ENCODE data around the gene MSLN.

The MSLN gene

GRCh38 chr16:723695-724094 lies 36.8 kb upstream of the MSLN start:
- DNase-seq (ENCODE audit: low read depth): no peak

GRCh38 chr16:724188-725040 lies 36.1 kb upstream of the MSLN start:
- DNase-seq (ENCODE audit: low read depth): no peak

DNA sequence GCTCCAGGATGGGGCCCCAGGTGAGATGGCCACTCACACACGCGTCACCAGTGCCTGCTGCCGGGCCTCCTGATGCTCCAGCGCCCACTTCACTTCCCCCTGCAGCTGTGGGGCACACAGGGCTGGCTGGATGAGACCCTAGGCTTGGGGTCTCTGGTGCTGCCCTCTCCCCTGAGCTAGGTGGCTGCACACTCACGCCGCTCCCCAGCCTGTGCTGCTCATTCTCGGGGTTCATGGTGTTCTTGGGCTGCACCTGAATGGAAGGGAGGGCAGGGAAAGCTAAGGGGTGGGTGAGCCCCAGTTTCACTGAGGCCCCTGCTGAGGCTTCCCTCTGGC lies 35.5 kb upstream of the MSLN start:
- DNase-seq (ENCODE audit: low read depth): no peak

DNA sequence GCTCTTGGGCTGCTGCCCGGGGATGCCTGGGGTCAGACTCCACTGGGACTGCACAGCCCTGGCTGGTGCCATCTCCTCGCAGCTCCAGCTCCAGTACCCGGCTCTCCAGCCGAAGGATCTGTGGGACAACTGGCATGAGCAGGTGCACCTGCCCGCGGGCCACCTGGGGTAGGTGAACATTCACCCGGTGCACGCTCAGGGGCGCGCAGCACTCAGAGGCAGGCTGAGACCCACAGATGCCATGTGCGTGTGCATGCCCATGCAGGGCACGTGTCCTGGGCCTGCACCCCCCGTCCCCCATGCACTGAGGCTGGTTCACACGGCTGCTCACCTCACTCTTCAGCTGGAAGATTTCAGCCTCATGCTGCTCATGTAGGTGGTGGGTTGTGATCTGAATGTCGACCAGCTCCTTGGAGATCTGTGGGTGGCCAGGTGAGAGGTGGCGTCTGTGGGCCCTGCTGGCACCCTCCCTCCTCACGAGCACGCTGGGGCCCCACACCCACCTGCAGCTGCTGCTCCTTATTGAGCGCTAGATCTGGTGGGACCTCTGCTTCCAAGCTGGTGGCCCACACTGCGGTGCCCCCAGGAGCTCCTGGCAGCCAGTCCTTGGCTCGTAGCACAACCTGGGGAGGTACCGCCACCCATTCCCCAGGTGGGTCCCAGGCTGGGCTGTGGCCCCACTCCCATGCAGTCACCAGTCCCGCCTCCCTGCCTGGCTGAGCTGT lies 34.9 kb upstream of the MSLN start:
- DNase-seq (ENCODE audit: low read depth): no peak

- no peak for DNase-seq (ENCODE audit: low read depth)
Observed at GRCh38 chr16:726188-726437, 34.4 kb upstream of the MSLN start.

- peak; percentile 46 for DNase-seq (ENCODE audit: low read depth)
Observed at GRCh38 chr16:726438-727290, 33.9 kb upstream of the MSLN start, which contains the start of the genes CCDC78 and HAGHL. CCDC78 (minus strand) TSS chr16:726443; CDS start chr16:726367, 76 bp downstream. HAGHL (plus strand) TSS chr16:727106; CDS start chr16:727510, 404 bp downstream.

GRCh38 chr16:727291-727977 lies 33.1 kb upstream of the MSLN start:
- no peak for DNase-seq (ENCODE audit: low read depth)

GRCh38 chr16:728131-728889 lies 32.2 kb upstream of the MSLN start:
- DNase-seq (ENCODE audit: low read depth): peak; percentile 41

DNA sequence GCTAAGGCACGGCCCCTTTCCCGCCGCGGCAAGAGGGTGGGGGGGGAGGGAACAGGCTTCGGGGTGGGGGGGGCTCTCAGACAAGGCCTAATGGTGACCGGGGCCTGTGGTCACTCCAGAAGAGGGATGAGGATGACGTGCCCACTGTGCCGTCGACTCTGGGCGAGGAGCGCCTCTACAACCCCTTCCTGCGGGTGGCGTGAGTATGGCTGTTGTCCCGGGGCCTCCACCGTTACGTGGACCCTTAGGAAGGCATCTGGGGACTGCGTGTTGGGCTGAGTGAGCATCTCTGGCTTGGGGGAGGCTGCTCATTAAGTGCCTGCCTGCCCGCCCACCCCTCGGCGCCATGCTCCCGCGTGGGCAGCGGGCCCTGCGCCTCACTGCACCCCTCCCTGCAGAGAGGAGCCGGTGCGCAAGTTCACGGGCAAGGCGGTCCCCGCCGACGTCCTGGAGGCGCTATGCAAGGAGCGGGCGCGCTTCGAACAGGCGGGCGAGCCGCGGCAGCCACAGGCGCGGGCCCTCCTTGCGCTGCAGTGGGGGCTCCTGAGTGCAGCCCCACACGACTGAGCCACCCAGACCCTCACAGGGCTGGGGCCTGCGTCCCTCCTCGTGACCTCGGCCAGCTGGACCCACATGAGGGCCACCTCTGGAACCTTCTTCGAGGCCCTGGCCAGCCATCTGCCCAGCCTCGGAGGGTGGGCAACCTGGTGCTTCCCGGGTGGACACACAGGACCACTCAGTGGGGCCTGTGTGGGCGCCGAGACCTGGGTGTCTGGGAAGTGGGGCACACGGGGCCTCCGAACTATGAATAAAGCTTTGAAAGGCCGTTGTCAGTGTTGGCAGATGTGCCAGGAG lies 31.4 kb upstream of the MSLN start:
- DNase-seq (ENCODE audit: low read depth): no peak

DNA sequence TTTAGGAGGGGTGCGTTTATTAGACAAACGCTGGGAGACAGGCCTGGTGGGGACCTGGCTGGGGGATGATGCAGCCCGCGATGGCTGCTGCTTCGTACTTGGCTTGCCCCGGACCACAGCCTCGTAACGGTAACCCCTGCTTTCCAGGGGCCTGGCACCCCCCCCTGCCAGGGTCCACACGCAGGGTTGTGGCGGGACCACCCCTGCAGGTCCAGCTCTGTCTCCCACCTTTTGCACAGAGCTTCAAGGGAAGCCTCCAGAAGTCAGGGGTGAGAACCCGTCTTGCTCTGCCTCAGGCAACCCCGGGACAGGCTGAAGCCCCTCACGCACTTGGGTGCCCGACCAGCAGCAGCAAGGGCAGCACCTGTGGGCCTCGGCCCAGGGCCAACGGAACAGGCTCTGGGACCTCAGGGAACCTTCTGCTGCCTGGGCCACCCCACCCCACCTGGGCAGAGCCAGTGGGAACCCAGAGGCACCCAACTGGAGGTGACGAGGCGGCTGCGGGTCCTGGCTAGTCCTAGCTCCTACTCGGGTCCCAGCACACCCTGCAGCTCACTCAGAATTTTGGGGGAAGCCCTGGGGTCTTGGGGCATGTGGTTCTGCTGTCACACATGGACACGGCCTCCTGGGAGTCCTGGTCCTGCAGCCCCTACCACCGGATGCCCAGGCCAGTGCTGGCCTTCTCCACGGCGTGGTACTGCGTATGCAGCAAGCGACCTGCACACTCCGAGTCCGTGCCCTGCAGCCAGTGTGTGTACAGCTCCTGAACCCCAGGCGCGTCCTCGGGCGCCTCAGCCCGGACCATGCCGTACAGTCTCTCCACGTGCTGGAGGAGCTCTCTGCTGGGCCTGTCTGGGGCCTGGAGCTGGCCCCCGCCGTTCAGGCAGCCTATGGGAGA lies 30.5 kb upstream of the MSLN start:
- DNase-seq (ENCODE audit: low read depth): no peak

DNA sequence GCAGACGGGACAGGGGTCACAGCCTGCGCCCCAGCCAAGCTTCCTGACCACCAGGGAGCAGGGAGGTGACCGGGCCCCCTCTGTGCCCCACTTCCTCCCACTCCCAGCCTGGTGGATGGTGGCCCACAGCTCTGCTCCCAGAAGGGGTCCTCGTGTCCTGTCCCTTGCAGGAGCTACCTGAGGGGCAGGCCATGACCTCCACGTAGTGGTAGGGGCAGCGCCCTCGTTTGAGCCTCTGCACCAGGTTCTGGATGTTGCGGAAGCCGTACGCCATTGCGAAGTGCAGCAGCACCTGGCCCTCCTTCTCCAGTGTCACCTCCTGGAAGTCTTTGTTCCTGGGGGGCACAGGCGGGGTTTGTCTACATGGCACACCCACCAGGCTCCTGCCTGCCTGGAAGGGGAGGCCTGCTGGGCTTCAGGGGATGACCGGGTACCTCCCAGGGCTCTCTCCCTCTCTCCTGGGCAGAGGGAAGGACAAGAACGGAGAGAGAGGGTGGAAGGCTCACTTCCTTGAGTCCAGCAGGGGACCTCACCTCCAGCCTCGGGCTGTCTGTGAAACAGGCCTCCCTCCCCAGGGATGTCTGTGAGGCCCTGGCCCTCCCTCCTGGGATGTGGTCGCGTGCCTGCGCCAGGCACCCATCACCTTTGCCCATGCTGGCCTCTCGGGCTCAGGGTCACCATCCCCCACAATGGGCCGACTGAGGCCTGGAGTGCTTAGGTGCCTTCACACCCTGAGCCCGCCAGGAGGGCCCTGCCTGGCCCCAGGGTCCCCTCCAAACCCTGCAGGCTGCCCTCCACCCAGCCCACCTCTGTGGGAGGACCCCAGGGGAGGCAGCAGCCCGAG lies 29.6 kb upstream of the MSLN start:
- DNase-seq (ENCODE audit: low read depth): no peak

DNA sequence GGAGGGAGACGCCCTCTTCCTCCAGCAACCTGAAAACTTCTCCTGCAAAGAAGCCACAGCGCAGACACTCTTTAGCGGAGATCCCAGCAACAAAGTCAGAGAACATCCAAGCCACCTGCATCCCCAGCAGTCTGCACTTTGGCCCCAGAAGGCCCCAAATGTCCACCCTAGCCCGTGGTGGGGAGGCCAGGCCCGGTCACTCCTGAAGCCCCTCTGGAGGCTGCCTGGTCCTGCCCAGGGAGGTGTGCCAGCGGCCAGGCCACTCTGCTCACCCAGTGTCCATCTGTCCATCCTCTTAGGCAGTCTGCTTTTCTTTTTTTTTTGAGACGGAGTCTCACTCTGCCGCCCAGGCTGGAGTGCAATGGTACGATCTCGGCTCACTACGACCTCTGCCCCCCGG lies 28.2 kb upstream of the MSLN start:
- no peak for DNase-seq (ENCODE audit: low read depth)

DNA sequence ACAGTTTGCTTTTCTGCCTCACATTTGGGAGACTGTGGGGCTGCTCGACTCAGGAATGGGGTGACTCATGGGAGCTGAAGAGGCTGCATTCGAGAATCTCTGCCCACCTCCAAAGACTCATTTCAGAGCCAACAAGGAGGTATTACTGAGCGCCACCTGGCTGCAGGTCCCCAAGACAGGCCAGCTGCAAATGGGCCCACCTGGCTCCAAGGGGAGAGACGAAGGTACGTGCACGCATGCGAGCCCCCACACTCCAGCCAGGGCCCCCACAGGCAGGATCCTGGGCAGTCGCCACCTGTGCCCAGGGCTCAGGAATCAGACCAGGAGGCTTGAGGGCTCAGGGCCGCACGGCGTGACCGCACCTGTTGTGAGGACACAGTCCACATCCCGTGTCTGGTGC lies 27.6 kb upstream of the MSLN start:
- no peak for DNase-seq (ENCODE audit: low read depth)

- peak; percentile 40 for DNase-seq (ENCODE audit: low read depth)
Observed at GRCh38 chr16:733382-734207, 26.9 kb upstream of the MSLN start.

DNA sequence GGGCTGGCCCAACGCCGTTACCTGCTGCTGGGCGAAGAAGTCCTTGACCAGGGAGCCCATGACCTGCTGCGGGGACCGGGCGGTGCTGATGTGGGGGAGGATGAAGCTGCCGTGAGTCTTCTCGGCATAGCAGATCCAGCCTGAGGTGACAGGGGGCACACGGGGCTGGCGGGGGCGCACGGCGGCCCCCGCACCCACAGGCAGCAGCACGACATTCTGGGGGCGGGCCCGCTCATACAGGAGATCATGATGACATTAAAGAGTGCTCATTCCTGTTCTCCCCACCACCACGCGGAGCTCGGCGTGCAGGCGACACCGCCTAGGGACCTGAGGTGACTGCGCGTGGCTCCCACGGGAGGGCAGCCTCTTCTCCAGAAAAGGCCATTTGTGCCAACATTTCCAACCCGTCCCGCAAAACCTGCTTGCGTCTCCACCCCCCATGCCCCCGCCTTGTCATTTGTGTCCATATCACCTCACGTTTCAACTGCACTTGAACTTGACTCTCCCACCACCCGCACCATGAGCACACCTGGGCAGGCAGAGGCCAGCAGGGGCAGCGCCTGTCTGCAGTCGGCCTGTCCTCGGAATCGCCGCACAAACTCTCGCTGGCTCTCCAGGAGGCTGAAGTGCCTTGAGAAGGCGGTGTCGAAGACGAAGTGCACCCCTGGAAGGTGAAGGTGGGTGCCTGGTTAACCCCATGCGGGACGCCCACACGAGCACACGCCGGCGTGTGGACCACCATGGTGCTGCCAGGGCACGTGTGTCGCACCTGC lies 26.1 kb upstream of the MSLN start:
- no peak for DNase-seq (ENCODE audit: low read depth)

GRCh38 chr16:734981-735881 lies 25.3 kb upstream of the MSLN start:
- no peak for DNase-seq (ENCODE audit: low read depth)

Measured in activated T-cell treated with anti-CD3 and anti-CD28 coated beads for 1 hour (primary cell).